SK-N-SH (cell line): Measurements from ENCODE around the gene MEF2D. TPM values are rescaled to one million over a fixed set of nuclear protein-coding genes. Genes with fewer than 3 reads are reported as not detected.

ENCODE experiments used
- CTCF ChIA-PET: fragments of 300-600, 350-600 bp; formaldehyde crosslinking; extraction: SDS; loops from one replicate; lab custom pipeline; 2021; lab: Yijun Ruan, JAX
- POLR2A ChIA-PET: fragments of 350-600 bp; sonication (Branson Sonifier 250); formaldehyde crosslinking; extraction: SDS; loops from one replicate; lab custom pipeline; 2020; ENCODE audit warnings: antibody characterized with exemption, inconsistent platforms; lab: Yijun Ruan, JAX
- DNase-seq: peaks from one replicate; pipeline ENCODE4 v3.0.0; 2012
- H2AFZ ChIP-seq: fragments of 200-600 bp; sonication (generic); 2 replicates; pipeline ENCODE4 v1.8.1; 2016; ENCODE audit warnings: antibody characterized with exemption, mild to moderate bottlenecking, low read depth
- H3F3A ChIP-seq: fragments of 200-600 bp; sonication (generic); replicated peaks from 2 replicates; pipeline ENCODE3; 2016; ENCODE audit warnings: antibody characterized with exemption, mild to moderate bottlenecking; ENCODE audit not compliant: insufficient read depth
- H3K27ac ChIP-seq, 2 experiments: fragments of 200-500 bp in 1 of 2; fragments of 200-600 bp in 1 of 2; sonication (Bioruptor generic) in 1 of 2; sonication (generic), shearing (Covaris generic) in 1 of 2; 2 replicates each; pipeline versions ENCODE4 v1.5.1 to v1.6.1; 2014 to 2016; ENCODE audit warnings: low read depth in 2 of 2, inconsistent platforms in 1 of 2, low read length in 1 of 2, mild to moderate bottlenecking in 1 of 2, mixed read lengths in 1 of 2
- H3K27me3 ChIP-seq: fragments of 200-600 bp; sonication (generic), shearing (Covaris generic); 2 replicates; pipeline ENCODE4 v1.6.1; 2016; ENCODE audit warnings: mixed run types; ENCODE audit not compliant: insufficient read depth
- H3K36me3 ChIP-seq, 2 experiments: fragments of 200-500 bp in 1 of 2; fragments of 200-600 bp in 1 of 2; sonication (Bioruptor generic) in 1 of 2; sonication (generic) in 1 of 2; replicated peaks in 1 of 2; 2 replicates each; pipeline versions ENCODE3 to v1.5.1; 2014 to 2016; ENCODE audit warnings: low read length in 1 of 2, mild to moderate bottlenecking in 1 of 2; ENCODE audit not compliant: insufficient read depth in 2 of 2, control insufficient read depth in 1 of 2
- H3K4me1 ChIP-seq, 2 experiments: fragments of 200-500 bp in 1 of 2; fragments of 200-600 bp in 1 of 2; sonication (Bioruptor generic) in 1 of 2; sonication (generic), shearing (Covaris generic) in 1 of 2; 2 replicates each; pipeline versions ENCODE4 v1.5.1 to v1.6.1; 2014 to 2016; ENCODE audit warnings: low read depth in 1 of 2, low read length in 1 of 2, mixed run types in 1 of 2; ENCODE audit not compliant: insufficient read depth in 2 of 2, control insufficient read depth in 1 of 2
- H3K4me2 ChIP-seq: fragments of 200-600 bp; sonication (generic), shearing (Covaris generic); 2 replicates; pipeline ENCODE4 v1.6.1; 2017; ENCODE audit warnings: mixed run types
- H3K4me3 ChIP-seq, 2 experiments: fragments of 200-500 bp in 1 of 2; fragments of 200-600 bp in 1 of 2; sonication (Bioruptor generic) in 1 of 2; sonication (generic), shearing (Covaris generic) in 1 of 2; 2 replicates each; pipeline versions ENCODE4 v1.5.1 to v1.8.1; 2014 to 2016; ENCODE audit warnings: low read depth in 2 of 2, inconsistent platforms in 1 of 2, low read length in 1 of 2, mild to moderate bottlenecking in 1 of 2, mixed read lengths in 1 of 2, moderate library complexity in 1 of 2
- H3K79me2 ChIP-seq: fragments of 200-600 bp; sonication (generic); 2 replicates; pipeline ENCODE4 v1.8.1; 2017; ENCODE audit warnings: mild to moderate bottlenecking; ENCODE audit not compliant: insufficient read depth
- H3K9ac ChIP-seq: fragments of 200-600 bp; sonication (generic); 2 replicates; pipeline ENCODE4 v1.6.1; 2017; ENCODE audit warnings: mixed run types
- H3K9me2 ChIP-seq: fragments of 200-600 bp; sonication (generic); 2 replicates; pipeline ENCODE4 v1.6.1; 2017; ENCODE audit warnings: mixed run types
- H3K9me3 ChIP-seq: fragments of 200-600 bp; sonication (generic); 2 replicates; pipeline ENCODE4 v1.6.1; 2017; ENCODE audit warnings: mixed run types, mild to moderate bottlenecking, moderate library complexity
- H4K20me1 ChIP-seq: fragments of 200-600 bp; sonication (generic); 2 replicates; pipeline ENCODE4 v1.6.1; 2017; ENCODE audit warnings: mild to moderate bottlenecking, mixed run types; ENCODE audit not compliant: insufficient read depth
- CHD2 ChIP-seq: fragments of 150-350 bp; IDR thresholded peaks from 2 replicates; pipeline ENCODE4 v1.6.1; 2018; ENCODE audit warnings: low read length; ENCODE audit not compliant: partially characterized antibody
- ELF1 ChIP-seq: IDR thresholded peaks from 2 replicates; pipeline ENCODE4 v1.4.0; 2012
- EP300 ChIP-seq, 2 experiments: IDR thresholded peaks; 2 replicates each; pipeline versions ENCODE4 v1.4.0 to v1.6.1; 2012; ENCODE audit warnings: borderline replicate concordance in 1 of 2, low read depth in 1 of 2, low read length in 1 of 2
- FOSL2 ChIP-seq: IDR thresholded peaks from 2 replicates; pipeline ENCODE4 v1.4.0; 2012; ENCODE audit warnings: low read depth, mild to moderate bottlenecking, moderate library complexity, borderline replicate concordance
- FOXM1 ChIP-seq: IDR thresholded peaks from 2 replicates; pipeline ENCODE4 v1.4.0; 2012; ENCODE audit warnings: low read depth, mild to moderate bottlenecking
- GABPA ChIP-seq: IDR thresholded peaks from 2 replicates; pipeline ENCODE4 v1.4.0; 2012; ENCODE audit warnings: low read depth, mild to moderate bottlenecking
- MEF2A ChIP-seq: IDR thresholded peaks from 2 replicates; pipeline ENCODE4 v1.4.0; 2012; ENCODE audit warnings: low read depth, borderline replicate concordance
- NRF1 ChIP-seq: IDR thresholded peaks from 2 replicates; pipeline ENCODE4 v1.6.1; 2012; ENCODE audit warnings: low read depth, mild to moderate bottlenecking, low read length
- POLR2AphosphoS5 ChIP-seq: IDR thresholded peaks from 2 replicates; pipeline ENCODE4 v1.6.1; 2012; ENCODE audit warnings: low read depth, low read length
- RFX5 ChIP-seq: IDR thresholded peaks from 2 replicates; pipeline ENCODE4 v1.6.1; 2012; ENCODE audit warnings: mild to moderate bottlenecking, improper control_type of control experiment, low read length
- SIN3A ChIP-seq: IDR thresholded peaks from 2 replicates; pipeline ENCODE4 v1.6.1; 2012; ENCODE audit warnings: low read depth, mild to moderate bottlenecking, low read length, moderate library complexity, borderline replicate concordance
- SMC3 ChIP-seq: IDR thresholded peaks from 2 replicates; pipeline ENCODE4 v1.6.1; 2012; ENCODE audit warnings: low read depth, low read length, improper control_type of control experiment
- TCF12 ChIP-seq: IDR thresholded peaks from 2 replicates; pipeline ENCODE4 v1.4.0; 2012
- TEAD4 ChIP-seq: IDR thresholded peaks from 2 replicates; pipeline ENCODE4 v1.4.0; 2012; ENCODE audit warnings: mild to moderate bottlenecking, borderline replicate concordance; ENCODE audit not compliant: insufficient read depth
- WGBS: methylation state at CpG from one replicate; pipeline ENCODE4 v1.1.6; 2017; ENCODE audit warnings: low lambda C conversion rate; 5-methylcytosine and 5-hydroxymethylcytosine counted together
- polyA plus RNA-seq, 3 experiments: library from polyadenylated mRNA; depleted of rRNA; stranded (reverse); fragments of >200 nt; gene quantifications; 2 replicates each; pipeline ENCODE4 v1.2.3, GENCODE V29; 2012
- TF ChIP-seq, protein P1 (sequence below): IDR thresholded peaks from 2 replicates; pipeline ENCODE4 v1.4.0; 2012; ENCODE audit warnings: low read depth, borderline replicate concordance
- TF ChIP-seq, protein P2 (sequence below): IDR thresholded peaks from 2 replicates; pipeline ENCODE4; 2012
- TF ChIP-seq, protein P3 (sequence below): fragments of 150-350 bp; IDR thresholded peaks from 2 replicates; pipeline ENCODE4 v1.6.1; 2017; ENCODE audit warnings: antibody characterized with exemption, low read length, low read depth, borderline replicate concordance
- TF ChIP-seq, protein P4 (sequence below): IDR thresholded peaks from 2 replicates; pipeline ENCODE4 v1.4.0; 2012; ENCODE audit warnings: low read depth, borderline replicate concordance
- TF ChIP-seq, protein P5 (sequence below): fragments of 150-350 bp; IDR thresholded peaks from 2 replicates; pipeline ENCODE4 v1.6.1; 2016; ENCODE audit warnings: mild to moderate bottlenecking, low read depth, low read length
- TF ChIP-seq, protein P6 (sequence below): fragments of 200-600 bp; sonication (generic); IDR thresholded peaks from 2 replicates; pipeline ENCODE4 v1.6.1; 2017; ENCODE audit warnings: antibody characterized with exemption, mild to moderate bottlenecking, moderate library complexity

Gene MEF2D
- polyA plus RNA-seq, 1 of the 3 experiments (the other 2 are of a cell fraction): 14.3 TPM

DNA sequence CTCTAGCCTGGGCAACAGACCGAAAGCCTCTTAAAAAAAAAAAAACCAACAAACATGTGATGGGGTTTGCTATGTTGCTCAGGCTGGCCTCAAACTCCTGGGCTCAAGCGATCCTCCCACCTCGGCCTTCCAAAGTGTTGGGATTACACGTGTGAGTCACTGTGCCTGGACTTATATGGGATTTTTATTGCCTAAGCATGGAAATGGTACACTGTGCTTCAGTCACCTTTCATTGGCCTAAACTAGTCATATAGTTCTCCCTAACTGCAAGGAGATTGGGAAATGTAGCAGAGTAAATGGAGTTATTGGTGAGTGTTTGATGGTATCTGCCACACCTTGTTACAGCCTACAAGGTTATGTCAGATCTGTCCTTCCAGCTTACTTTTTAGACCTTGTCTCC is 17.2 kb upstream of the MEF2D start:
- H3K4me3 ChIP-seq: no peak overlapping the region
- WGBS: 74% methylated on average over 4 of the region's 4 CpGs
- no peak overlapping the region for H2AFZ ChIP-seq
- no peaks in the 10 kb centered on the region for H3K9me2 ChIP-seq
- H3K27ac ChIP-seq: no peak overlapping the region
- H3K4me1 ChIP-seq: no peaks in the 10 kb centered on the region
- H4K20me1 ChIP-seq: no peaks in the 10 kb centered on the region
- TF ChIP-seq NRF1 (no peak), POLR2AphosphoS5 (no peak), CHD2 (no peak), SIN3A (no peak), GABPA (no peak), FOXM1 (no peak), SMC3 (no peak), ELF1 (no peak), TEAD4 (no peak), MEF2A (no peak)
- TF ChIP-seq, protein P1, sequence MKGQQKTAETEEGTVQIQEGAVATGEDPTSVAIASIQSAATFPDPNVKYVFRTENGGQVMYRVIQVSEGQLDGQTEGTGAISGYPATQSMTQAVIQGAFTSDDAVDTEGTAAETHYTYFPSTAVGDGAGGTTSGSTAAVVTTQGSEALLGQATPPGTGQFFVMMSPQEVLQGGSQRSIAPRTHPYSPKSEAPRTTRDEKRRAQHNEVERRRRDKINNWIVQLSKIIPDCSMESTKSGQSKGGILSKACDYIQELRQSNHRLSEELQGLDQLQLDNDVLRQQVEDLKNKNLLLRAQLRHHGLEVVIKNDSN: no peak
- TF ChIP-seq, protein P2, sequence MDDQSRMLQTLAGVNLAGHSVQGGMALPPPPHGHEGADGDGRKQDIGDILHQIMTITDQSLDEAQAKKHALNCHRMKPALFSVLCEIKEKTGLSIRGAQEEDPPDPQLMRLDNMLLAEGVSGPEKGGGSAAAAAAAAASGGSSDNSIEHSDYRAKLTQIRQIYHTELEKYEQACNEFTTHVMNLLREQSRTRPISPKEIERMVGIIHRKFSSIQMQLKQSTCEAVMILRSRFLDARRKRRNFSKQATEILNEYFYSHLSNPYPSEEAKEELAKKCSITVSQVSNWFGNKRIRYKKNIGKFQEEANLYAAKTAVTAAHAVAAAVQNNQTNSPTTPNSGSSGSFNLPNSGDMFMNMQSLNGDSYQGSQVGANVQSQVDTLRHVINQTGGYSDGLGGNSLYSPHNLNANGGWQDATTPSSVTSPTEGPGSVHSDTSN: no peak
- TF ChIP-seq, protein P3, sequence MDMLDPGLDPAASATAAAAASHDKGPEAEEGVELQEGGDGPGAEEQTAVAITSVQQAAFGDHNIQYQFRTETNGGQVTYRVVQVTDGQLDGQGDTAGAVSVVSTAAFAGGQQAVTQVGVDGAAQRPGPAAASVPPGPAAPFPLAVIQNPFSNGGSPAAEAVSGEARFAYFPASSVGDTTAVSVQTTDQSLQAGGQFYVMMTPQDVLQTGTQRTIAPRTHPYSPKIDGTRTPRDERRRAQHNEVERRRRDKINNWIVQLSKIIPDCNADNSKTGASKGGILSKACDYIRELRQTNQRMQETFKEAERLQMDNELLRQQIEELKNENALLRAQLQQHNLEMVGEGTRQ: no peak
- H3F3A ChIP-seq: peaks cover 7% of the 10 kb centered on the region
- H3K9me3 ChIP-seq: no peaks in the 10 kb centered on the region
- H3K9ac ChIP-seq: no peak overlapping the region
- H3K4me2 ChIP-seq: no peak overlapping the region
- H3K36me3 ChIP-seq: no peaks in the 10 kb centered on the region
- H3K27me3 ChIP-seq: no peaks in the 10 kb centered on the region
- no peak for DNase-seq
- ChIA-PET CTCF (interaction anchor here (0.9 to 1.3 kb wide), 4 partner anchors 12 to 61 kb away, joined by 3 to 4 read pairs (median 3); no protein-coding TSS in a partner anchor), POLR2A (no interaction called here)
- no peaks in the 10 kb centered on the region for H3K79me2 ChIP-seq

DNA sequence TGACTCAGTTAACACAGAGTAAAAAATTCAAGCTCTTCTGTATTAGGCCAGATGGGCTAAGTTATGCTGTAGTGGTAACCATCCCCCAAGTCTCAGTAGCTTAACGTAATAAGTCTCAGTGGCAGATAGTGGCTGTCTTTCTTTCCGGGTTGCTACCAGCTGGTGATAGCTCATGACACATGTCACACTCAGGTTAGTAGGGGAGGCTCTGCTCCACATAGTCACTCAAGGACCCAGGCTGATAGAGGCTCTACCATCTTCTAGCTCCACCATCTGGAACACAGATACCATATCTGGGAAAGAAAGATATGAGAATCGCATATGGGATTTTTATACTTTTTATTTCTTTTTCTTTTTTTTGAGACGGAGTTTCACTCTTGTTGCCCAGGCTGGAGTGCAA is 16.2 kb upstream of the MEF2D start:
- H3K4me1 ChIP-seq: no peaks in the 10 kb centered on the region
- H3K79me2 ChIP-seq: no peaks in the 10 kb centered on the region
- H3K9me3 ChIP-seq: no peaks in the 10 kb centered on the region
- 77% methylated on average over 4 of the region's 4 CpGs for WGBS
- H3K4me2 ChIP-seq: no peak overlapping the region
- no peaks in the 10 kb centered on the region for H3F3A ChIP-seq
- H3K27ac ChIP-seq: no peak overlapping the region
- no peak overlapping the region for H3K4me3 ChIP-seq
- no peak for DNase-seq
- no peak overlapping the region for H2AFZ ChIP-seq
- no peak overlapping the region for H3K9ac ChIP-seq
- H3K36me3 ChIP-seq: no peaks in the 10 kb centered on the region
- no peaks in the 10 kb centered on the region for H3K9me2 ChIP-seq
- CTCF ChIA-PET: interaction anchor here (0.8 to 1.3 kb wide), 5 partner anchors 11 to 60 kb away, joined by 3 to 5 read pairs (median 4); no protein-coding TSS in a partner anchor
- POLR2A ChIA-PET: no interaction called here
- H4K20me1 ChIP-seq: no peaks in the 10 kb centered on the region
- H3K27me3 ChIP-seq: no peaks in the 10 kb centered on the region
- TF ChIP-seq MEF2A: no peak
- TF ChIP-seq, protein P4, sequence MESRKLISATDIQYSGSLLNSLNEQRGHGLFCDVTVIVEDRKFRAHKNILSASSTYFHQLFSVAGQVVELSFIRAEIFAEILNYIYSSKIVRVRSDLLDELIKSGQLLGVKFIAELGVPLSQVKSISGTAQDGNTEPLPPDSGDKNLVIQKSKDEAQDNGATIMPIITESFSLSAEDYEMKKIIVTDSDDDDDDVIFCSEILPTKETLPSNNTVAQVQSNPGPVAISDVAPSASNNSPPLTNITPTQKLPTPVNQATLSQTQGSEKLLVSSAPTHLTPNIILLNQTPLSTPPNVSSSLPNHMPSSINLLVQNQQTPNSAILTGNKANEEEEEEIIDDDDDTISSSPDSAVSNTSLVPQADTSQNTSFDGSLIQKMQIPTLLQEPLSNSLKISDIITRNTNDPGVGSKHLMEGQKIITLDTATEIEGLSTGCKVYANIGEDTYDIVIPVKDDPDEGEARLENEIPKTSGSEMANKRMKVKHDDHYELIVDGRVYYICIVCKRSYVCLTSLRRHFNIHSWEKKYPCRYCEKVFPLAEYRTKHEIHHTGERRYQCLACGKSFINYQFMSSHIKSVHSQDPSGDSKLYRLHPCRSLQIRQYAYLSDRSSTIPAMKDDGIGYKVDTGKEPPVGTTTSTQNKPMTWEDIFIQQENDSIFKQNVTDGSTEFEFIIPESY: no peak
- TF ChIP-seq, protein P5, sequence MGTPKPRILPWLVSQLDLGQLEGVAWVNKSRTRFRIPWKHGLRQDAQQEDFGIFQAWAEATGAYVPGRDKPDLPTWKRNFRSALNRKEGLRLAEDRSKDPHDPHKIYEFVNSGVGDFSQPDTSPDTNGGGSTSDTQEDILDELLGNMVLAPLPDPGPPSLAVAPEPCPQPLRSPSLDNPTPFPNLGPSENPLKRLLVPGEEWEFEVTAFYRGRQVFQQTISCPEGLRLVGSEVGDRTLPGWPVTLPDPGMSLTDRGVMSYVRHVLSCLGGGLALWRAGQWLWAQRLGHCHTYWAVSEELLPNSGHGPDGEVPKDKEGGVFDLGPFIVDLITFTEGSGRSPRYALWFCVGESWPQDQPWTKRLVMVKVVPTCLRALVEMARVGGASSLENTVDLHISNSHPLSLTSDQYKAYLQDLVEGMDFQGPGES: no peak
- TF ChIP-seq ELF1: no peak
- no peak for TF ChIP-seq FOSL2
- TF ChIP-seq SIN3A: no peak
- TF ChIP-seq FOXM1: no peak
- TF ChIP-seq TCF12: no peak
- TF ChIP-seq, protein P6, sequence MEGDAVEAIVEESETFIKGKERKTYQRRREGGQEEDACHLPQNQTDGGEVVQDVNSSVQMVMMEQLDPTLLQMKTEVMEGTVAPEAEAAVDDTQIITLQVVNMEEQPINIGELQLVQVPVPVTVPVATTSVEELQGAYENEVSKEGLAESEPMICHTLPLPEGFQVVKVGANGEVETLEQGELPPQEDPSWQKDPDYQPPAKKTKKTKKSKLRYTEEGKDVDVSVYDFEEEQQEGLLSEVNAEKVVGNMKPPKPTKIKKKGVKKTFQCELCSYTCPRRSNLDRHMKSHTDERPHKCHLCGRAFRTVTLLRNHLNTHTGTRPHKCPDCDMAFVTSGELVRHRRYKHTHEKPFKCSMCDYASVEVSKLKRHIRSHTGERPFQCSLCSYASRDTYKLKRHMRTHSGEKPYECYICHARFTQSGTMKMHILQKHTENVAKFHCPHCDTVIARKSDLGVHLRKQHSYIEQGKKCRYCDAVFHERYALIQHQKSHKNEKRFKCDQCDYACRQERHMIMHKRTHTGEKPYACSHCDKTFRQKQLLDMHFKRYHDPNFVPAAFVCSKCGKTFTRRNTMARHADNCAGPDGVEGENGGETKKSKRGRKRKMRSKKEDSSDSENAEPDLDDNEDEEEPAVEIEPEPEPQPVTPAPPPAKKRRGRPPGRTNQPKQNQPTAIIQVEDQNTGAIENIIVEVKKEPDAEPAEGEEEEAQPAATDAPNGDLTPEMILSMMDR: no peak
- no peak for TF ChIP-seq SMC3
- no peak for TF ChIP-seq RFX5
- TF ChIP-seq EP300 (IDR thresholded peaks at IDR 0.05; ENCODE audit: borderline replicate concordance in 1 of 2, low read depth in 1 of 2, low read length in 1 of 2): no peak
